Transverse colon (tissue), 3 donors: ENCODE results near the gene KY.

Experiments
- EP300 ChIP-seq: sonication (generic); formaldehyde crosslinking; IDR thresholded peaks from one replicate; pipeline ENCODE4 v1.6.1; 2017; ENCODE audit warnings: antibody characterized with exemption, low read depth
- POLR2A ChIP-seq: fragments of 450-650 bp; IDR thresholded peaks from one replicate; pipeline ENCODE4 v1.6.1; 2016; ENCODE audit warnings: antibody characterized with exemption, mild to moderate bottlenecking, moderate library complexity
- TF ChIP-seq, protein P1 (sequence below), 5 experiments: fragments of 200-600 bp in 3 of 5; fragments of 450-650 bp in 2 of 5; sonication (generic) in 3 of 5; IDR thresholded peaks; 1 replicate in 2 of 5; 2 replicates in 3 of 5; pipeline ENCODE4 v1.5.1; 2016 to 2017; ENCODE audit warnings: antibody characterized with exemption in 5 of 5, inconsistent platforms in 3 of 5, mild to moderate bottlenecking in 2 of 5, moderate library complexity in 1 of 5

DNA sequence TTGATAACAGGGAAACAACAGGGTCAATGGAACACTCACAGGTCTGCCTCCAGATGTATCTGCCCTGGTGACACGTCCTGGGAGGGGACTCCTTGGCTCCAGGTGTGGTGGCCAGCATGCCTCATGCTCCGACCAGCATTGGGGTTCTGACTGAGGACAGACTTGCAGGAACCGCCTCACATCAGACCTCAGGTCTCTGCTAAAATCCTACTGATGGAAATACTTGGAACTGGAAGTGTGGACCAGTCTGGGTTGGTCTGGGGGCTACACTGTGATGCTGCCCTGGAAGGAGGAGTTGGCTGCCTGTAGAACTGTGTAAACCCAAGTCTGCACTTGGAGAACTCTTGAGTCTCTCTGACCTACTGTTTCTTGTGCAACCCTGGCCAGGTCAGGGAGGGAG lies 17.1 kb upstream of the KY start:
- no peak for TF ChIP-seq POLR2A
- TF ChIP-seq, protein P1, sequence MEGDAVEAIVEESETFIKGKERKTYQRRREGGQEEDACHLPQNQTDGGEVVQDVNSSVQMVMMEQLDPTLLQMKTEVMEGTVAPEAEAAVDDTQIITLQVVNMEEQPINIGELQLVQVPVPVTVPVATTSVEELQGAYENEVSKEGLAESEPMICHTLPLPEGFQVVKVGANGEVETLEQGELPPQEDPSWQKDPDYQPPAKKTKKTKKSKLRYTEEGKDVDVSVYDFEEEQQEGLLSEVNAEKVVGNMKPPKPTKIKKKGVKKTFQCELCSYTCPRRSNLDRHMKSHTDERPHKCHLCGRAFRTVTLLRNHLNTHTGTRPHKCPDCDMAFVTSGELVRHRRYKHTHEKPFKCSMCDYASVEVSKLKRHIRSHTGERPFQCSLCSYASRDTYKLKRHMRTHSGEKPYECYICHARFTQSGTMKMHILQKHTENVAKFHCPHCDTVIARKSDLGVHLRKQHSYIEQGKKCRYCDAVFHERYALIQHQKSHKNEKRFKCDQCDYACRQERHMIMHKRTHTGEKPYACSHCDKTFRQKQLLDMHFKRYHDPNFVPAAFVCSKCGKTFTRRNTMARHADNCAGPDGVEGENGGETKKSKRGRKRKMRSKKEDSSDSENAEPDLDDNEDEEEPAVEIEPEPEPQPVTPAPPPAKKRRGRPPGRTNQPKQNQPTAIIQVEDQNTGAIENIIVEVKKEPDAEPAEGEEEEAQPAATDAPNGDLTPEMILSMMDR (IDR thresholded peaks at IDR 0.05), result no peak
- TF ChIP-seq EP300, result no peak
